AG09319 (cell line): ENCODE data around the gene DST.

ENCODE experiments used
- DNase-seq: peaks from one replicate; pipeline ENCODE4 v3.0.0-alpha.2; 2010; ENCODE audit warnings: low read depth; ENCODE audit errors: extremely low read depth
- CTCF ChIP-seq: IDR thresholded peaks from 2 replicates; pipeline ENCODE4 v1.5.1; 2011; ENCODE audit warnings: low read depth, mild to moderate bottlenecking, inconsistent platforms, low read length, moderate library complexity

The DST gene

GRCh38 chr6:56541741-56542360 is 100.8 kb downstream of the DST start:
- DNase-seq: no peak

GRCh38 chr6:56541030-56541600 is 101.6 kb downstream of the DST start:
- no peak for TF ChIP-seq CTCF
- DNase-seq: no peak

More at GRCh38 chr6:56541741-56542360, 100.8 kb downstream of the DST start:
- TF ChIP-seq CTCF: no peak

- DNase-seq: no peak
- TF ChIP-seq CTCF: no peak; the same call in 1 of the 2 replicates
Measured at GRCh38 chr6:56540232-56541029, 102.3 kb downstream of the DST start.

- no peak for DNase-seq
- no peak for TF ChIP-seq CTCF
Measured at GRCh38 chr6:56539527-56540105, 103.1 kb downstream of the DST start.

GRCh38 chr6:56538851-56539250 is 103.8 kb downstream of the DST start:
- TF ChIP-seq CTCF: no peak
- DNase-seq: no peak

GRCh38 chr6:56537223-56537770 is 105.4 kb downstream of the DST start:
- no peak for TF ChIP-seq CTCF
- no peak for DNase-seq

GRCh38 chr6:56536536-56536935 is 106.2 kb downstream of the DST start:
- TF ChIP-seq CTCF: no peak
- no peak for DNase-seq
